Vagina (tissue), 2 donors: ENCODE data around the gene GTF3C5. TPM values are rescaled to one million over a fixed set of nuclear protein-coding genes. Genes with fewer than 3 reads are reported as not detected.
"Not testable (repeated sequence)": the region's sequence is repeated elsewhere in the genome, so short reads cannot be mapped to it uniquely, and the experiment has no call there.

Source experiments
- DNase-seq, 2 donors: peaks; one replicate each; pipeline ENCODE4 v3.0.0-alpha.2; 2017; ENCODE audit errors: extremely low spot score in 2 of 2
- H3K27ac ChIP-seq: fragments of 200-600 bp; sonication (generic); one replicate; pipeline ENCODE4 v1.5.1; 2019
- H3K27me3 ChIP-seq: fragments of 200-600 bp; sonication (generic); one replicate; pipeline ENCODE4 v1.5.1; 2019
- H3K36me3 ChIP-seq, 2 donors: fragments of 200-600 bp; sonication (generic); one replicate each; pipeline ENCODE4 v1.5.1; 2017 to 2019
- H3K4me1 ChIP-seq: fragments of 200-600 bp; sonication (generic); one replicate; pipeline ENCODE4 v1.5.1; 2019
- H3K4me3 ChIP-seq, 2 donors: fragments of 200-600 bp; sonication (generic); 1 replicate in 1 of 2; 2 replicates in 1 of 2; pipeline ENCODE4 v1.5.1; 2016 to 2019
- H3K9me3 ChIP-seq: fragments of 200-600 bp; sonication (generic); one replicate; pipeline ENCODE4 v1.5.1; 2019
- POLR2A ChIP-seq, 2 donors: fragments of 450-650 bp; IDR thresholded peaks; one replicate each; pipeline ENCODE4 v1.6.1; 2017; ENCODE audit warnings: antibody characterized with exemption in 2 of 2, mild to moderate bottlenecking in 2 of 2, moderate library complexity in 2 of 2
- POLR2AphosphoS5 ChIP-seq, 2 donors: sonication (generic); formaldehyde crosslinking; IDR thresholded peaks; one replicate each; pipeline ENCODE4 v1.9.0; 2017; ENCODE audit warnings: antibody characterized with exemption in 2 of 2, mild to moderate bottlenecking in 2 of 2, low read depth in 1 of 2; ENCODE audit not compliant: insufficient read depth in 1 of 2
- intact Hi-C: fragments of 100-400 bp; cut with DNase I; formaldehyde crosslinking; loops from one replicate; pipeline ENCODE4 v1.15.1; 2023
- total RNA-seq: library from RNA; depleted of rRNA; stranded (reverse); fragments of >200 nt; gene quantifications from one replicate; pipeline ENCODE4 v1.2.3, GENCODE V29; 2016
- TF ChIP-seq, protein P1 (sequence below), 3 experiments: fragments of 450-650 bp in 2 of 3; fragments of 200-600 bp in 1 of 3; sonication (generic) in 1 of 3; IDR thresholded peaks; one replicate each; pipeline ENCODE4 v1.5.1; 2017 to 2019; ENCODE audit warnings: antibody characterized with exemption in 3 of 3, mild to moderate bottlenecking in 2 of 3, moderate library complexity in 2 of 3

The GTF3C5 gene
- total RNA-seq, 1 donor from 2014 or later: 53.8 TPM

DNA sequence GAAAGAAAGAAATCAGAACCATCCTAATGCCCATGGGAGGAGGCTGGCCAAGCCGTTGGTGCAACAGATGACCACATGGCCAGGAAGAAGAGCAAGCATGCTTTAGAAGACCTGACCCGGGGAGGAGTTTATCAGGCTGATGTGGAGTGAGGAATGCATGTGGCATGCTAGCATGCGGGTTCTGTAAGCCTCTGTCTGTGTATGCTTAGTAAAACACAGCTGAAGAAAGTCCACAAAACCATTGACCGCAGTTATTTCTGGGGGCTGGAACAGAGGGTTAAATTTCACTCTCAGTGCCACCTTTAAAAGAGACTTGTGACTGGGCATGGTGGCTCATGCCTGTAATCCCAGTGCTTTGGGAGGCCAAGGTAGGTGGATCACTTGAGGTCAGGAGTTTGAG is 33.2 kb upstream of the GTF3C5 start:
- TF ChIP-seq, protein P1, sequence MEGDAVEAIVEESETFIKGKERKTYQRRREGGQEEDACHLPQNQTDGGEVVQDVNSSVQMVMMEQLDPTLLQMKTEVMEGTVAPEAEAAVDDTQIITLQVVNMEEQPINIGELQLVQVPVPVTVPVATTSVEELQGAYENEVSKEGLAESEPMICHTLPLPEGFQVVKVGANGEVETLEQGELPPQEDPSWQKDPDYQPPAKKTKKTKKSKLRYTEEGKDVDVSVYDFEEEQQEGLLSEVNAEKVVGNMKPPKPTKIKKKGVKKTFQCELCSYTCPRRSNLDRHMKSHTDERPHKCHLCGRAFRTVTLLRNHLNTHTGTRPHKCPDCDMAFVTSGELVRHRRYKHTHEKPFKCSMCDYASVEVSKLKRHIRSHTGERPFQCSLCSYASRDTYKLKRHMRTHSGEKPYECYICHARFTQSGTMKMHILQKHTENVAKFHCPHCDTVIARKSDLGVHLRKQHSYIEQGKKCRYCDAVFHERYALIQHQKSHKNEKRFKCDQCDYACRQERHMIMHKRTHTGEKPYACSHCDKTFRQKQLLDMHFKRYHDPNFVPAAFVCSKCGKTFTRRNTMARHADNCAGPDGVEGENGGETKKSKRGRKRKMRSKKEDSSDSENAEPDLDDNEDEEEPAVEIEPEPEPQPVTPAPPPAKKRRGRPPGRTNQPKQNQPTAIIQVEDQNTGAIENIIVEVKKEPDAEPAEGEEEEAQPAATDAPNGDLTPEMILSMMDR (IDR thresholded peaks at IDR 0.05): no peak
- TF ChIP-seq POLR2AphosphoS5 (IDR thresholded peaks at IDR 0.05; ENCODE audit: insufficient read depth in 1 of 2, low read depth in 1 of 2) (no peak), POLR2A (IDR thresholded peaks at IDR 0.05) (no peak)
- H3K4me1 ChIP-seq: peaks cover 10% of the 10 kb centered on the region
- no peak overlapping the region for H3K27ac ChIP-seq
- no peaks in the 10 kb centered on the region for H3K27me3 ChIP-seq
- no peak overlapping the region for H3K4me3 ChIP-seq
- DNase-seq: no peak
- no peaks in the 10 kb centered on the region for H3K36me3 ChIP-seq
- no peaks in the 10 kb centered on the region for H3K9me3 ChIP-seq
- intact Hi-C loops: no loop called here

DNA sequence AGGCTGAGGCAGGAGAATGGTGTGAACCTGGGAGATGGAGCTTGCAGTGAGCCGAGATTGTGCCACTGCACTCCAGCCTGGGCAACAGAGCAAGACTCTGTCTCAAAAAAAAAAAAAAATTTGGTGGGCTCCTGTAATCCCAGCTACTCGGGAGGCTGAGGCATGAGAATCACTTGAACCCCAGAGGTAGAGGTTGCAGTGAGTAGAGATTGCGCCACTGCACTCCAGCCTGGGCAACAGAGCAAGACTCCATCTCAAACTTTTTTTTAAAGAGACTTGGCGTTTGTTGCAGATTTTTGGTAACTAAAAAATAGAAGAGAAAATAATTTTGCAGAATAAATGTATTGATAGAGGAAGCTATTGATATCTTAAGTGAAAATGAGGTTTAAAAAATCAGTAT is 32.6 kb upstream of the GTF3C5 start:
- H3K4me1 ChIP-seq, H3K4me3 ChIP-seq, H3K27me3 ChIP-seq, DNase-seq, H3K9me3 ChIP-seq, intact Hi-C loops, H3K36me3 ChIP-seq, H3K27ac ChIP-seq: not testable (repeated sequence)

DNA sequence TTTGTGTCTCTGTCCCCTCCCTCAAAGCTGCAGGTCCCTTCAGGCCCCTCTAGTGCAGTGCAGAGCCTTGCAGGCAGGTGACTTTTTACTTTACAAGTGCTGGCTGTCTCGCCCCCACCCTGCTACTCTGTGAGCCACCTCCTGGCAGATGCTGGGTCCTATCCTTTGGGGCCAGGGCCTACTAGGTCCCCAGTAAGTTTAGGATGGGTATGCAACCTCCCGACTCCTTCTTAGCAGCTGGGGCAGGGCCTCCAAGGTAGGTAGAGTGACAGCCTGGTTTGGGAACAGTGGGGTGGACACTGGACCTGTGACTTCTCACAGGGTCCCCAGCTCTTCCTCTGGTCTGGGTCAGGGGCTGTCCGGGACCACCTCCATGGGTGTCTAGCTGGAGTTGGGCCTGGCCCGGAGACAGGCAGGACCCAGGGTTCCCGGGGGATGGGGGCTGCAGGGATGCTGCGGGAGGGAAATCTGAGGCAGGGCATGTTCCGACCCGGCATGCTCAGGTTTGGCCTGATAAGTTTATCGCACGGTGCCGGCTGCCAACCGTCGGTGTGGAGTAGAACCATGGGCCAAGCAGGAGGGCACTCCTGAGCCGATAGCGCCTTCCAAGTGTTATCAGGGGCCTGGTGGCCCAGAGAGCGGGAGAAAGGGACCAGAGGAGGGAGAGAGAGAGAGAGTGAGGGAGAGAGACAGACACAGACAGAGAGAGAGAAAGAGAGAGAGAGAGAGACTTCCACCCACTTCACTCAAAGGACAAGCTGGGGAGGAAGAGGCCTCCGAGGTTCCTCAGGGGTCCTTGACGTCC is 31.8 kb upstream of the GTF3C5 start:
- Histone ChIP-seq H3K9me3 (no peaks in the 10 kb centered on the region), H3K4me1 (peaks cover 8% of the 10 kb centered on the region), H3K36me3 (no peaks in the 10 kb centered on the region), H3K27ac (no peak overlapping the region), H3K27me3 (no peaks in the 10 kb centered on the region), H3K4me3 (no peak overlapping the region)
- TF ChIP-seq POLR2A (IDR thresholded peaks at IDR 0.05) (no peak), POLR2AphosphoS5 (IDR thresholded peaks at IDR 0.05; ENCODE audit: insufficient read depth in 1 of 2, low read depth in 1 of 2) (no peak)
- TF ChIP-seq, protein P1 (IDR thresholded peaks at IDR 0.05): no peak
- DNase-seq: no peak
- intact Hi-C loops: no loop called here

DNA sequence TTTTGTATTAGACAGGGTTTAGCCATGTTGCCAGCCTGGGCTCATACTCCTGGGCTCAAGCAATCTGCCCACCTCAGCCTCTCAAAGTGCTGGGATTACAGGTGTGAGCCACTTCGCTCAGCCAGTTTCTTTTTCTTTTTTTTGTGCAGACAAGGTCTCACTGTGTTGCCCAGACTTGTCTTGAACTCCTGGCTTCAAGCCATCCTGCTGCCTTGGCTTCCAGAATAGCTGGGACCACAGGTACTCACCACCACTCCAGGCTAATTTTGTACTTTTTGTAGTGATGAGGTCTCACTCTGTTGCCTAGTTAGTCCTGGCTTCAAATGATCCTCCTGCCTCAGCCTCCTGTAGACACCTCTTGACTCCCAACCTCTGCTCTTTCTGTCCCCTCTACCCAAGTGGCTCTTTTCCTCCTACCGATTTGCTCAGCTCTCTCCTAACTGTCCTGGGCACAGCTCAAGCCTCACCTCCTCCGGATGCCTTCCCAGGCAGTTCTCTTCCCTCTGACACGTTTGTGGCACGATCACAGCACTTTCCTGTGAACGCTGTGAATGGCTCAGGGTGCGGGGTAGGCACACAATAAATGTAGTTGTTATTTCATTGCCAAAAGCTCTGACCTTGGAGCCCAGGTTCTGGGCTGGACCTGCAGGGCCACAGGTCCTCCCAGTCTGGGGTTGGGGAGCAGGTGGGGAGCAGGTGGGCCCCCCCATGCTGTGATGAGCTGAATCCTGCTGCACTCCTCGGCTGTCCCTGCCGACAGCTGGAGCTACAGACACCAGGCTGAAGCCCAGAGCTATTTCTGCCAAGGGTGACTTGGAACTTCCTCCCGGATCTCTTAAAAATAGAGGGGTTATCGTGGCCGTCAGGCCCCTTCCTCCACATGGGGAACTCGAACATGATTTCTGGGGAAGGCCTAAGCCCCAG is 28.4 kb upstream of the GTF3C5 start:
- no peak overlapping the region for H3K27ac ChIP-seq
- no peaks in the 10 kb centered on the region for H3K27me3 ChIP-seq
- no peak for DNase-seq
- H3K4me1 ChIP-seq: no peaks in the 10 kb centered on the region
- intact Hi-C loops: no loop called here
- H3K36me3 ChIP-seq: no peaks in the 10 kb centered on the region
- H3K4me3 ChIP-seq: no peak overlapping the region
- H3K9me3 ChIP-seq: no peaks in the 10 kb centered on the region
- TF ChIP-seq POLR2A (IDR thresholded peaks at IDR 0.05) (no peak), POLR2AphosphoS5 (IDR thresholded peaks at IDR 0.05; ENCODE audit: insufficient read depth in 1 of 2, low read depth in 1 of 2) (no peak)
- TF ChIP-seq, protein P1 (IDR thresholded peaks at IDR 0.05): no peak

DNA sequence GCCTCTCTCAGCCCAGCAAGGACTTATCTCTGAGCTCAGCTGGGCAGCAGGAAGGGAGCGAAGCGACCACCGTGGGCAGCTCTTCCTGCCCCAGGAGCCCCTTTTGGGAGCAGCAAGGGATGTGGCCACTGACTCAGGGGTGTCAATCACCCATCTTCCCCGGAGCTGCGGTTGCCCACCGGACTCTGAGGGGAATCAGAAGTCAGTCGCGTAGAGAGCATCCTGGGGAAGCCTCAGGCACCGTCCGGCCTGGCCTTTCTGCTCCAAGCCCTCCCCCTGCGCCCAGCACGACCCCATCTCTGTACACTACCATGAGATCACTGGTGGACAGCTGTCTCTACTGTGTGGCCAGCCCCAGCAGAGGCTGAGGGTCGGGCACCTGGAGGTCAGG is 27.7 kb upstream of the GTF3C5 start:
- no peak for DNase-seq
- Histone ChIP-seq H3K4me3 (no peak overlapping the region), H3K9me3 (no peaks in the 10 kb centered on the region), H3K4me1 (no peaks in the 10 kb centered on the region), H3K27me3 (no peaks in the 10 kb centered on the region), H3K27ac (no peak overlapping the region), H3K36me3 (no peaks in the 10 kb centered on the region)
- intact Hi-C loops: no loop called here
- TF ChIP-seq, protein P1 (IDR thresholded peaks at IDR 0.05): no peak
- TF ChIP-seq POLR2A (IDR thresholded peaks at IDR 0.05): no peak
- no peak for TF ChIP-seq POLR2AphosphoS5 (IDR thresholded peaks at IDR 0.05; ENCODE audit: insufficient read depth in 1 of 2, low read depth in 1 of 2)
